GM12864 (cell line): Measurements from ENCODE around the gene CUBN.

Experiments used
- DNase-seq: peaks from one replicate; pipeline ENCODE4 v3.0.0-alpha.2; 2011; ENCODE audit warnings: low read depth
- H3K4me3 ChIP-seq: 2 replicates; pipeline ENCODE4 v1.5.1; 2011; ENCODE audit warnings: mild to moderate bottlenecking, low read depth, low read length, control low read depth
- TF ChIP-seq, protein P1 (sequence below): IDR thresholded peaks from 2 replicates; pipeline ENCODE4 v1.5.1; 2011; ENCODE audit warnings: low read depth, mild to moderate bottlenecking, moderate library complexity, low read length, control low read depth, inconsistent platforms; ENCODE audit errors: missing control alignments

The CUBN gene

GRCh38 chr10:17129741-17130140, at the start of gene CUBN:
Gene CUBN (minus strand): TSS chr10:17129811. CDS start chr10:17129765, 46 bp downstream.
- TF ChIP-seq, protein P1, sequence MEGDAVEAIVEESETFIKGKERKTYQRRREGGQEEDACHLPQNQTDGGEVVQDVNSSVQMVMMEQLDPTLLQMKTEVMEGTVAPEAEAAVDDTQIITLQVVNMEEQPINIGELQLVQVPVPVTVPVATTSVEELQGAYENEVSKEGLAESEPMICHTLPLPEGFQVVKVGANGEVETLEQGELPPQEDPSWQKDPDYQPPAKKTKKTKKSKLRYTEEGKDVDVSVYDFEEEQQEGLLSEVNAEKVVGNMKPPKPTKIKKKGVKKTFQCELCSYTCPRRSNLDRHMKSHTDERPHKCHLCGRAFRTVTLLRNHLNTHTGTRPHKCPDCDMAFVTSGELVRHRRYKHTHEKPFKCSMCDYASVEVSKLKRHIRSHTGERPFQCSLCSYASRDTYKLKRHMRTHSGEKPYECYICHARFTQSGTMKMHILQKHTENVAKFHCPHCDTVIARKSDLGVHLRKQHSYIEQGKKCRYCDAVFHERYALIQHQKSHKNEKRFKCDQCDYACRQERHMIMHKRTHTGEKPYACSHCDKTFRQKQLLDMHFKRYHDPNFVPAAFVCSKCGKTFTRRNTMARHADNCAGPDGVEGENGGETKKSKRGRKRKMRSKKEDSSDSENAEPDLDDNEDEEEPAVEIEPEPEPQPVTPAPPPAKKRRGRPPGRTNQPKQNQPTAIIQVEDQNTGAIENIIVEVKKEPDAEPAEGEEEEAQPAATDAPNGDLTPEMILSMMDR: no peak
- DNase-seq: no peak
- H3K4me3 ChIP-seq: no peak within 1 kb of the TSS

- DNase-seq: no peak
- H3K4me3 ChIP-seq: no peak overlapping the region
- TF ChIP-seq, protein P1: no peak
Observed at GRCh38 chr10:17179002-17179401, 49.4 kb upstream of the CUBN start.

DNA sequence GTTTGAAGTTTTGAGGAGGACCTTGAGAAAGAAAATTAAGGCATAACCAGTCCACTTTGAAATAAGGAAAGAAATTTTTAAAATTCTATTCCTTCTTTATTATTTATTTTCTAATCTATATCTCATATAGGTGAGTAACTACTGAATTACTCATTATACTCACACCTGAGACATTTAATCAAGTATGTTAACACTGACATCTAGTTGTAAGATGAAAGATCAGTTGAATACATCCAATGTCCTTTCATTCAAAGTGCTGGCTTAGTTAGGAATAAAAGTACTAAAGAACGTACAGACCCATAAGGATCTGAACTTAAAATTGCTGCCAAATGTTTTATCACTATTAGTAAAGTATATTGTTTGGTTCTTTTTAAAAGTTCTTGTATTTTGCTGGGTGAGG, 48.4 kb upstream of the CUBN start:
- H3K4me3 ChIP-seq: no peak overlapping the region
- no peak for DNase-seq
- TF ChIP-seq, protein P1: no peak

- TF ChIP-seq, protein P1: no peak
- no peak overlapping the region for H3K4me3 ChIP-seq
- DNase-seq: no peak
Observed at GRCh38 chr10:17177014-17177413, 47.4 kb upstream of the CUBN start.

GRCh38 chr10:17176091-17176490, 46.5 kb upstream of the CUBN start:
- TF ChIP-seq, protein P1: no peak
- H3K4me3 ChIP-seq: no peak overlapping the region
- no peak for DNase-seq

GRCh38 chr10:17175551-17175950, 45.9 kb upstream of the CUBN start:
- H3K4me3 ChIP-seq: no peak overlapping the region
- DNase-seq: no peak

DNA sequence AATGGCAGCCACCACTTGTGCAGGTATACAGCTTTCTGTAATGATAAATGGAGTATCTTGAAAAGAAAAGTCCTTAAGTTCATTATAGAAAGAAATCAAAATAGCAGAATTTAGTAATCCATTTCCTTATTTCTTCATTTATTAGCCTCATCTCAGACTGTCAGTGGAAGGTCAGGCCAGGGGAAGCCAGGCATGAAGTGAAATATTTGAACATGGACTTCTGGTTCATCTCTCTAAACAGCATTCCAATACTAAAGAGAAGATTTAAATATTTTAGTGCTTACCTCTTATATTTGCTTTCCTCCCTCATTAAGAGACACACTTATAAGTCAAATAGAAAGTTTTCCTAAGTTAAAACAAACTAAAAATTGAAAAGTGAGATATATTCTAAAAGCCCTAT, 45.0 kb upstream of the CUBN start:
- H3K4me3 ChIP-seq: no peak overlapping the region
- DNase-seq: no peak
- TF ChIP-seq, protein P1: no peak

More at GRCh38 chr10:17175551-17175950, 45.9 kb upstream of the CUBN start:
- TF ChIP-seq, protein P1: no peak
